ENCODE results near the gene FOXN1. TPM values are rescaled to one million over a fixed set of nuclear protein-coding genes. Genes with fewer than 3 reads are reported as not detected.

The FOXN1 gene
- total RNA-seq, 1 donor from 2014 or later: not detected

DNA sequence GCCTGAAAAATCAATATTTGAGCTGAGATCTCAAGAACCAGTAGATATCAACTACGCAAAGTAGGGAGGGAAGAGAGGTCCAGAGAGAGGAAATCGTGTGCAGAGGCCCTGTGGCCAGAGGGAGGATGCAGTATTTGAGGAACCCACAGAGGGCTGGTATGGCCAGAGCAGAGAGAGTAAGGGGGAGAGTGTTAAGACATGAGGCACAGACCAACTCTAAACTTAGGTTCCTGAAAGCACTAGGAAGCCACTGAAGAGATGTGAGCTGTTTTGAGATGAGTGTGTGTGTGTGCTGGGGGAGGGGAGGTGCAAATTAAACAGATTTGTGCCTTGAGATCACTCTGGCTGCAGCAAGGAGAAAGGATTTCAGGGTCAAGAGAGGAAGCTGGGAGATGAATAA is 21.9 kb upstream of the FOXN1 start:
- no peak overlapping the region for H3K4me3 Mint-ChIP-seq
- peaks cover 13% of the 10 kb centered on the region for H3K4me1 Mint-ChIP-seq (ENCODE audit: low read depth)
- no peaks in the 10 kb centered on the region for H3K9me3 Mint-ChIP-seq
- no peak for DNase-seq (ENCODE audit: low spot score)
- no peak overlapping the region for H3K27ac Mint-ChIP-seq
- H3K36me3 Mint-ChIP-seq (ENCODE audit: low read depth): no peaks in the 10 kb centered on the region
- peaks cover 12% of the 10 kb centered on the region for H3K27me3 Mint-ChIP-seq (ENCODE audit: insufficient read depth)
- intact Hi-C loops (cut with micrococcal nuclease): loop anchor here (1.0 kb wide), 1 partner anchor 16 kb away; no protein-coding TSS in a partner anchor

DNA sequence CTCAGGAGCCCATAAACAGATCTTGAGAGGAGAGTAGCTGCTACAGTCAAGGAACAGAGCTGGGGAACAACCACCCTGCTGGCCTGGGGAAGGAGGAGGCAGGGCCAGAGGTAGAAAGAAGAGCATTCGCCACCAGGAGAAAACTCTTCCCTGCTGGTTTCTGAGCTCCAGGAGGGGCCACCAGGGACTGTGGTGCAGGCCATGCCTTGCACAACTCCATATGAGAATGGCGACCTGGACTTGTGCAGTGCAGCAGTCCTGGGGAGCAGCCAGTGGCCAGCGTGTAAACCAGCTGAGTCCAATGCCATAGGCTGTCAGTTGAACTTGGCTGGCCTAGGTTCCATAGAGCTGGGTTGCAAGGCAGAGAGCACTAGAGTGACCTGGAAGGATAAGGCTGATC is 21.1 kb upstream of the FOXN1 start:
- H3K27me3 Mint-ChIP-seq (ENCODE audit: insufficient read depth): peaks cover 12% of the 10 kb centered on the region
- H3K9me3 Mint-ChIP-seq: no peaks in the 10 kb centered on the region
- intact Hi-C loops (cut with micrococcal nuclease): no loop called here
- no peak overlapping the region for H3K4me3 Mint-ChIP-seq
- H3K4me1 Mint-ChIP-seq (ENCODE audit: low read depth): peaks cover 13% of the 10 kb centered on the region
- H3K27ac Mint-ChIP-seq: no peak overlapping the region
- no peak for DNase-seq (ENCODE audit: low spot score)
- H3K36me3 Mint-ChIP-seq (ENCODE audit: low read depth): no peaks in the 10 kb centered on the region

DNA sequence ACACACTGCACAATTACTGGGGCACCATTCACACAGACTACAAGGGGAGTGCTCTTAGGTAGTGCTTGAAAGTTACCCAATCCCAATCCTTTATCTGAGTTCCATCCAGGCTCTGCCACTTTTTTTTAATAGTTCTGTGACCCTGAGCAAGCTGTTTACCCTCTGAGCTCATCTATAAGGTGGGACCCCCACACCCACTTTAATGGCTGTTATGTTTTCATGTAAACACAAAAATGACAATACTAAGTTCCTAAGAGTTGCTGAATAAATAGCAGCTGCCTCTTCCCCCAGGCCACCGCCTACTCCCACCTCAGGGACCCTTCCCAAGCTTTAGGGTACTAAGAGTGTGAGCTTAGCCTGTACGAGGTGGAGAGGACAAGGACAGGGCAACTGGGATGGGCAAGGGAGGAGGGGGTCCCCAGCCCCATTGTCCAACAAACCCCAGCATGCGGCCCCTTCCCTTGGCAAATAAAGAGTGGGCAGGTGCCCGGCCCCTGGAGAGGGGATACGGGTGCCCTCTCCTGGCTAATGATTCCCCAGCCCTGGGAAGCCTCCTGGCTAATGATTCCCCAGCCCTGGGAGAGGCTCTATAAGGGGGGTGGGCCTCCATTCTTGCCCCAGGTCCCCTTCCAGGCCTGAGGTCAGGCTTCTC is 18.1 kb upstream of the FOXN1 start:
- Mint-ChIP-seq H3K4me1 (ENCODE audit: low read depth) (peaks cover 13% of the 10 kb centered on the region), H3K4me3 (no peak overlapping the region), H3K27me3 (ENCODE audit: insufficient read depth) (peaks cover 9% of the 10 kb centered on the region)

DNA sequence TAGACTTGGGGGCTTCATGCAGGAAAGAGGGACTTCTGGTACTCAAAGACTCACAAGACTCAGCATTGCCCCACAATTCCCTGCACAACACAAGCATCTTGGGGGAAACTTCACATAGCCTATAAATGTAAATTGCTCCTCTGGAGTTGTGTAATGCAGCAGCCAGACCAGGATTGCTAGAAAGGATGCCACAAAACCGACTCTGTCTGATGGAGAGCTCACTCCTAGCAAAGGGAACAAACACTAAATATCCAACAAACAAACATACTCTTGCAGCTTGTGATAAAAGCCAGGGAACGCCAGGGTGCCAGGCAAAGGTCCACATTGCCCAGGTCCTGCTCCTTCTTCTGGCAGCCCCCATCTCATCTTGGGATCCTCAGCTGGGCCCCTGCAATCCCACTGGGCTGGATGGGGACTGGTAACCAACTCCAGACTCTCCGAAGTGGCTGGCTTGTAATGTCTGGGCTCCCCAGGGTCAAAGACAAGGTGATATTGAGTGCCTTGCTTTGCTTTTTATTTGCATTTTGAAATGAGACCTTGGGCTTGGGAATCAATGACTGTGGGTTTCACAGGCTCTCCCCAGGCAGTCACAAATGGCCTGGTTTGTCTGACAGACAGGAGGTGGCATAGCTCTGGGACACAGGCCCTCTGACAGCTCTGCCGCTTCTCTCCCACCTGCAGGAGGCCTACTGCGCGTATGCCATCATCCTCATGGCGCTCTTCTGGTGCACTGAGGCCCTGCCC is 17.4 kb upstream of the FOXN1 start:
- Mint-ChIP-seq H3K4me3 (no peak overlapping the region), H3K36me3 (ENCODE audit: low read depth) (no peaks in the 10 kb centered on the region), H3K27ac (no peak overlapping the region), H3K4me1 (ENCODE audit: low read depth) (peaks cover 11% of the 10 kb centered on the region), H3K27me3 (ENCODE audit: insufficient read depth) (peaks cover 7% of the 10 kb centered on the region), H3K9me3 (no peaks in the 10 kb centered on the region)
- DNase-seq (ENCODE audit: low spot score): no peak
- intact Hi-C loops (cut with micrococcal nuclease): no loop called here

More for the DNA sequence above, 18.1 kb upstream of the FOXN1 start:
- no peak for DNase-seq (ENCODE audit: low spot score)
- Mint-ChIP-seq H3K27ac (no peak overlapping the region), H3K36me3 (ENCODE audit: low read depth) (no peaks in the 10 kb centered on the region), H3K9me3 (no peaks in the 10 kb centered on the region)
- intact Hi-C loops (cut with micrococcal nuclease): no loop called here

DNA sequence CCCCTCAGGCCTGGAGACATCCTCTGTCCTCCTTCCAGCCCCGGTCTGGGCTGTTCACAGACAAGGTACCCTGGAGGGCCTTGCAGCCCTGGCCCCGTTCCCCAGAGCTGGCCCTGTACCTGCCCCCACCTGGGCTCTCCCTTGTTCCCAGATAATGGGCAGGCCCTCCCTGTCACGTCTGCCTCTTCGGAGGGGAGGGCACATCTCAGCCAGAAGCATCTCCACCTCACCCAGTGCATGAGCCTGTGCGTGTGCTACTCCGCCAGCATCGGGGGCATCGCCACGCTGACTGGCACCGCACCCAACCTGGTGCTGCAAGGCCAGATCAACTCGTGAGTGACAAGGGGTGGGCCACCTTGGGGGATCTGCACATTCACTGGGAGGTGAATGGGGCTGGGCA is 14.9 kb upstream of the FOXN1 start:
- Mint-ChIP-seq H3K9me3 (no peaks in the 10 kb centered on the region), H3K27ac (no peak overlapping the region), H3K27me3 (ENCODE audit: insufficient read depth) (peaks cover 3% of the 10 kb centered on the region), H3K36me3 (ENCODE audit: low read depth) (no peaks in the 10 kb centered on the region), H3K4me3 (no peak overlapping the region), H3K4me1 (ENCODE audit: low read depth) (peaks cover 4% of the 10 kb centered on the region)
- intact Hi-C loops (cut with micrococcal nuclease): no loop called here
- no peak for DNase-seq (ENCODE audit: low spot score)

DNA sequence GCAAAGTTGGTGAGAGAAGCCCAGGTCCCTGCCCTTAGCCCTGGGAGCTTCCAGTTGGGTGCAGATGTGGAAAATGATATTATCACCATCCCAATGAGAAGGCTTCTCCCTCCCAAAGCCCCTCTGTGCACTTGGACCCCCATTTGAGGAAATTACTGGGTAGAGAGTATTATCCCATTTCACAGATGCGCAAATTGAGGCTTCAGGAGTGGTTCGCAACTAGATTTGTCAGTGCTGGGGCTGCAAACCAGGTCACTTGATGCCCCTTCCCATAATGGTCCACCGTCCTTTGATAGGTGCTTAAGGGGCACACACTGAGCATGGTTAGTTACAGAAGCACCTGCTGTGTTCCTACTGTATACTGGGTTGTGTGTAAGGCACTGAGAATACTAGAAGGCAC is 14.3 kb upstream of the FOXN1 start:
- no peaks in the 10 kb centered on the region for H3K27me3 Mint-ChIP-seq (ENCODE audit: insufficient read depth)
- H3K27ac Mint-ChIP-seq: no peak overlapping the region
- no peak overlapping the region for H3K4me3 Mint-ChIP-seq
- intact Hi-C loops (cut with micrococcal nuclease): no loop called here
- H3K9me3 Mint-ChIP-seq: no peaks in the 10 kb centered on the region
- H3K4me1 Mint-ChIP-seq (ENCODE audit: low read depth): peaks cover 4% of the 10 kb centered on the region
- no peaks in the 10 kb centered on the region for H3K36me3 Mint-ChIP-seq (ENCODE audit: low read depth)
- no peak for DNase-seq (ENCODE audit: low spot score)

DNA sequence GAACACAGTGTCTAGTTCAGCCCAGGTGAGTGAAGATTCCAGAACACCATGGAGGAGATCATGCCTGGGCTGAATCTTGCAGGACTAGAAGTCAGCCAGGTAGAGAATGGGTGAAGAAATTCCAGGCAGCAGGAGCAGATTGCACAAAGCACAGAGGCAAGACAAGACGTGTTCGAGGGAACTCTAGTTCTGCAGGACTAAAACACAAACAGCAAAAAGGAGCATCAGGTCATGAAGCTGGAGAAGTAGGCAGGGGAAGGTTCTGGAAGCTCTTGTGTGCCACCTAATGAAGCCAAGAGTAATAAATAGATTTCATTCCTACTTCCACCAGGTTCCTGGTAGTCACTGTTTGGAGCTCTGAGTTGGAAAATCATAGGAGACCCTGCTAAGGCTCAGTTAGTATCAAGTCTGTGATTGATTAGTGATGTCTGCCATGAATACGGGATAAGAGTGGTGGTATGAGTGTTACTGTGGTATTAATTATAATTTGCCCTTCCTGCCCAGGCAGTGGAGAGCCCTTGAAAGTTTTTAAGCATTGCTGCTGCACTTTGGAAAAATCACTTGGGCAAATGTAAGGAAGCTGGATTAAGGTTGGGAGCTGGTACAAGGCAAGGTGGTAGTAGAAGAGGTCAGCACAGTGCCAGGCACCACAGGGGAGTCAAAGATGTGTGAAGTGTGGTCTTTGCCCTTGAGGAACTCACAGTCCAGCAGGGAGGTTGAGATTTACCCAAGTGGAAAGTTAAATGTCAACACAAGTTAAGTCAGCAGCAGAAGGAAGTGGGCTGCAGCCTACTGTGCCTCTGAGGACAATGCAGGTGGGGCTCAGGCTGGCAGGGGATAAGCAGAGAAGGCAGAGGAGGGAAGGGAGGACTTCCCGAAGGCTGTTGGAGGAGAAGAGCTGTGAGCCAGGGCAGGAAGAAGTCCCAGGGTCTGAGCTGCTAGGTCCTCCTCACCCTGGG is 13.5 kb upstream of the FOXN1 start:
- Mint-ChIP-seq H3K4me1 (ENCODE audit: low read depth) (peaks cover 4% of the 10 kb centered on the region), H3K9me3 (no peaks in the 10 kb centered on the region), H3K4me3 (no peak overlapping the region), H3K27me3 (ENCODE audit: insufficient read depth) (no peaks in the 10 kb centered on the region), H3K27ac (no peak overlapping the region), H3K36me3 (ENCODE audit: low read depth) (no peaks in the 10 kb centered on the region)
- intact Hi-C loops (cut with micrococcal nuclease): no loop called here
- no peak for DNase-seq (ENCODE audit: low spot score)

DNA sequence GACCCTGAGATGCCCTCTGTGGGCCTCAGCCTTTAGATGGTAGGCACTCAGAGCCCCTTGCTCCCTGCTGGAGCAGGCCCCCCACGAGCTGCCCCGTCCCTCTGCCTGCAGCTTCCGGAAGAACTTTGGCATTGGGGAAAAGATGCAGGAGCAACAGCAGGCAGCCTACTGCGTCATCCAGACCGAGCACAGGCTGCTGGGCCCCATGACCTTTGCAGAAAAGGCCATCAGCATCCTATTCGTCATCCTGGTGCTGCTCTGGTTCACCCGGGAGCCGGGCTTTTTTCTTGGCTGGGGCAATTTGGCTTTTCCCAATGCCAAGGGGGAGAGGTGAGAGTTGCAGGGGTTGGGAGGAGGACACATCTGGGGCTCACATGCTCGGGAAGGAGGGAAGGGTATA is 12.7 kb upstream of the FOXN1 start:
- H3K27ac Mint-ChIP-seq: no peak overlapping the region
- no peak for DNase-seq (ENCODE audit: low spot score)
- H3K9me3 Mint-ChIP-seq: no peaks in the 10 kb centered on the region
- no peak overlapping the region for H3K4me3 Mint-ChIP-seq
- H3K27me3 Mint-ChIP-seq (ENCODE audit: insufficient read depth): no peaks in the 10 kb centered on the region
- H3K36me3 Mint-ChIP-seq (ENCODE audit: low read depth): no peaks in the 10 kb centered on the region
- intact Hi-C loops (cut with micrococcal nuclease): no loop called here
- peaks cover 4% of the 10 kb centered on the region for H3K4me1 Mint-ChIP-seq (ENCODE audit: low read depth)

DNA sequence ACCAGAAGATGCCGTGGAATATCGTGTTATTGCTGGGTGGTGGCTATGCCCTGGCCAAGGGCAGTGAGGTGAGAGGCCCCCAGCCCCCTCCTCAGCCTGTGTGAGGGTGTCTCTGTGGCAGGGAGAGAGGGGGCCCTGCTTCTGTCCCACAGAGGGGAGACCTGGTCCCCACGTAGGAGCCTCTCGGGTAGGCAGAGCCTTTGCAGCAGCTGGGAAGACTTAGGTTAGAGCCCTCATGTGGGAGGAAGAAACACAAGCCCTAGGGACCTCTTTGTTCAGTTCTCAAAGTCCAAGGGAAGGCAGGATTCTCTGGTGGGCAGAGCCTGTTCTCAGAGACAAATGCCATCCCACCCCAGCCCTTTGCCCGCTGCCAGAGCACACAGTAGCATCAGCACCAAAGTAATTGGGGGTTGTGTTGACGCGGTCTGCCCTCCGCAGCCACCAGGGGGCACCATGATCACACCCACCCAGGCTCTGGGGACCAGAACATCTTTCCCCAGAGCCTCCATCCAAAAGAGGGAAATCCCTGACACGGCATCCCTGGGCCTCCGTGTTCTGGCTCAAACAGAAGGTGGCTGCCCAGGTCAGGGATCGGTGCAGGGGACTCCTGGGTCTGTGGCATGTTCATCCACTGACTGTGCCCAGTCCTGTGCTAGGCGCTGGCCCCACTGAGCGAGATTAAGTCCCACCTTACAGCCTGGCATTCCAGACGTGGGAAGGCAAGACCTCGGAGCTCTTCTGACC is 11.5 kb upstream of the FOXN1 start:
- Mint-ChIP-seq H3K36me3 (ENCODE audit: low read depth) (no peaks in the 10 kb centered on the region), H3K4me1 (ENCODE audit: low read depth) (peaks cover 4% of the 10 kb centered on the region), H3K9me3 (no peaks in the 10 kb centered on the region), H3K27ac (no peak overlapping the region), H3K27me3 (ENCODE audit: insufficient read depth) (no peaks in the 10 kb centered on the region), H3K4me3 (no peak overlapping the region)
- peak; percentile 68 for DNase-seq (ENCODE audit: low spot score)
- intact Hi-C loops (cut with micrococcal nuclease): loop anchor here (1.0 to 2.0 kb wide), 5 partner anchors 46 to 119 kb away; partner anchors contain the start of genes ALDOC and SPAG5

DNA sequence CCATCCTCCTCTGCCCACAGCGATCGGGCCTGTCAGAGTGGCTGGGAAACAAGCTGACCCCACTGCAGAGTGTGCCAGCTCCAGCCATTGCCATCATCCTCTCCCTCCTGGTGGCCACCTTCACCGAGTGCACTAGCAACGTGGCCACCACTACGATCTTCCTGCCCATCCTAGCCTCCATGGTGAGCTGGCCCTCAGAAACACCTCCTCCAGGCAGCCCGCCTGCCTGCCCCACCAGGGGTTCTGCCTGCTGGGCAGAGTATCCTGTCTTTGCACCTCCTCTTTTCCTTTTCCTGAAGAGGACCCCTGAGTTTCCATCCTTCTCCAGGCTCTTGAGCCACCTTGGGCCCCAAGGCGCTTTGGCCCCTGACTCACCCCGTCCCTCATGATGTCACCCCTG is 10.5 kb upstream of the FOXN1 start:
- H3K27ac Mint-ChIP-seq: no peak overlapping the region
- no peaks in the 10 kb centered on the region for H3K27me3 Mint-ChIP-seq (ENCODE audit: insufficient read depth)
- H3K36me3 Mint-ChIP-seq (ENCODE audit: low read depth): no peaks in the 10 kb centered on the region
- no peak for DNase-seq (ENCODE audit: low spot score)
- intact Hi-C loops (cut with micrococcal nuclease): loop anchor here (2.0 kb wide), 1 partner anchor 103 kb away; the partner anchor contains the start of gene SPAG5
- peaks cover 4% of the 10 kb centered on the region for H3K4me1 Mint-ChIP-seq (ENCODE audit: low read depth)
- no peak overlapping the region for H3K4me3 Mint-ChIP-seq
- no peaks in the 10 kb centered on the region for H3K9me3 Mint-ChIP-seq

DNA sequence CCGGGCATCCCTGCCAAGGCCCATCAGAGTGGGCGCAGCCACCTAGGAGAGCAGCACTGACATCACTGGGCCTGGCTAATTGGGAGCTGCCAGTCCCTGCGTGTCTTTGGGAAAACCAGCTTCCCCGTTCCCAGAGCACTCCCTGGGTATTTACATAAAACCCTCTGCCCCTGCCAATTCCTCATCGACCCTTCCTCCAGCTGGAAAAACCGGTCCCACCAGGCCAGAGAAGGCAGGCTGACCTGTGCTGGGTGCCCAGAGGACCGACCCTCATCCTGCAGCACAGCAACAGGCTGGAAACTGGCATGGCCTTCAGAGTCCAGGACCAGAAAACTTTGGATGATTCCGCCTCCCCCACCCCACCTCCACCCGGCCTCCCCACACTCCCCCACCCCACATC is 8.2 kb upstream of the FOXN1 start:
- Mint-ChIP-seq H3K4me1 (ENCODE audit: low read depth) (peaks cover 4% of the 10 kb centered on the region), H3K9me3 (no peaks in the 10 kb centered on the region), H3K36me3 (ENCODE audit: low read depth) (no peaks in the 10 kb centered on the region), H3K4me3 (no peak overlapping the region), H3K27ac (no peak overlapping the region), H3K27me3 (ENCODE audit: insufficient read depth) (no peaks in the 10 kb centered on the region)
- DNase-seq (ENCODE audit: low spot score): no peak
- intact Hi-C loops (cut with micrococcal nuclease): no loop called here

DNA sequence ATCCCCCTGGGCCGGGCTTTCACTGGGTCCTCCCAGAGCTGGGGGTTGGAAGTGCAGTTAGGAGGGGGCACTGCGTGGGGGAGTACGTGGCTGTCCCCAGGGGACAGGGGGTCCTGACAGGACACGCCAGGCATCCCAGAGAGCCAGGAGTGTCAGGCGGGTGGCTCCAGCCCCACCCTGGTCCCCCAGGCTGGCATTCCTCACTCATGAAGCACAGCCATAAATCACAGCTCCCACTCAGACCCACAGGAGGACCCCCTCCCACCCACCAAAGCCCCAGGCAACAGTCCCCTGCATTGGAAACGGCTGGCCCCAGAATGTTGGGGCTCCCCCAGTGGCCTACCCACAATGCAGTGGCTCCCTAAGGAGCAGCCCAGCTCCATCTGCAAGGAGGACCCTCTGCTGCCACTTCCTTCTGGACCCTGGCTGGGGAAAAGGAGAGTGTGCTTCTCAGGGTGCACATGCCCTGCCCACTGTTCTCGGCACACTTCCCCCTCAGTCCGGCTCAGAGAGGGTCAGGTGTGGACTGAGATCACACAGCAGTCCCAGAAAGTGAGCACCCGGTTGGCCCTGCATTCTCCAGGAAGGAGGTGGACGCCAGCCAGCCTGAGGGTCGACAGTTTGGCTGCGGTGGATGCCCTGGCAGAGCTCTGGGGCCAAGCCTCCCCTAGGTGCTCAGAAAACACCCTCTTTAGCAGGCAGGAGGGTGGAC is 7.3 kb upstream of the FOXN1 start:
- Mint-ChIP-seq H3K27ac (no peak overlapping the region), H3K36me3 (ENCODE audit: low read depth) (no peaks in the 10 kb centered on the region), H3K9me3 (no peaks in the 10 kb centered on the region), H3K4me1 (ENCODE audit: low read depth) (peaks cover 4% of the 10 kb centered on the region), H3K4me3 (no peak overlapping the region), H3K27me3 (ENCODE audit: insufficient read depth) (no peaks in the 10 kb centered on the region)
- no peak for DNase-seq (ENCODE audit: low spot score)
- intact Hi-C loops (cut with micrococcal nuclease): no loop called here
